GM23338 (cell line): ENCODE data around the gene PPP1CB.

ENCODE experiments used
- CREB1 ChIP-seq: fragments of 250-450 bp; sonication (Bioruptor Pico); IDR thresholded peaks from 2 replicates; pipeline ENCODE4 v1.5.0; 2020; ENCODE audit warnings: low read depth, mild to moderate bottlenecking, moderate library complexity
- CTCF ChIP-seq, 2 experiments: fragments of 200-600 bp in 1 of 2; sonication (generic) in 1 of 2; conservative IDR thresholded peaks; 2 replicates each; pipeline versions ENCODE4 v1.5.1 to v1.6.1; 2016 to 2017; ENCODE audit warnings: antibody characterized with exemption in 2 of 2, low read depth in 2 of 2, mild to moderate bottlenecking in 2 of 2, moderate library complexity in 1 of 2
- ETS1 ChIP-seq: IDR thresholded peaks from 2 replicates; pipeline ENCODE4 v1.6.1; 2016; ENCODE audit warnings: antibody characterized with exemption
- EZH2 ChIP-seq: fragments of 200-600 bp; sonication (generic); IDR thresholded peaks from one replicate; pipeline ENCODE4 v1.8.0; 2017; ENCODE audit warnings: antibody characterized with exemption, mild to moderate bottlenecking, low read depth; ENCODE audit not compliant: unreplicated experiment
- EZH2phosphoT487 ChIP-seq: fragments of 200-600 bp; sonication (generic); IDR thresholded peaks from one replicate; pipeline ENCODE4 v1.8.1; 2018; ENCODE audit warnings: antibody characterized with exemption; ENCODE audit not compliant: unreplicated experiment
- JUNB ChIP-seq: IDR thresholded peaks from one replicate; pipeline ENCODE4 v1.6.1; 2016; ENCODE audit warnings: antibody characterized with exemption; ENCODE audit not compliant: unreplicated experiment
- NANOG ChIP-seq: IDR thresholded peaks from 2 replicates; pipeline ENCODE4 v1.6.1; 2016; ENCODE audit warnings: antibody characterized with exemption, borderline replicate concordance
- POLR2AphosphoS5 ChIP-seq: IDR thresholded peaks from 2 replicates; pipeline ENCODE4 v1.6.1; 2016; ENCODE audit warnings: antibody characterized with exemption, low read depth
- REST ChIP-seq: IDR thresholded peaks from one replicate; pipeline ENCODE4 v1.6.1; 2018; ENCODE audit warnings: antibody characterized with exemption; ENCODE audit not compliant: unreplicated experiment
- STAT1 ChIP-seq: IDR thresholded peaks from one replicate; pipeline ENCODE4 v1.6.1; 2016; ENCODE audit warnings: antibody characterized with exemption; ENCODE audit not compliant: unreplicated experiment
- ZNF114 ChIP-seq: fragments of 250-450 bp; sonication (Bioruptor Pico); IDR thresholded peaks from 2 replicates; pipeline ENCODE4 v1.5.0; 2020; ENCODE audit warnings: mild to moderate bottlenecking, moderate library complexity
- ZNF331 ChIP-seq: fragments of 250-450 bp; sonication (Bioruptor Pico); IDR thresholded peaks from 2 replicates; pipeline ENCODE4 v1.5.0; 2020; ENCODE audit warnings: low read depth, mild to moderate bottlenecking, moderate library complexity
- ZNF462 ChIP-seq: fragments of 250-450 bp; sonication (Bioruptor Pico); IDR thresholded peaks from 2 replicates; pipeline ENCODE4 v1.5.0; 2020; ENCODE audit warnings: mild to moderate bottlenecking, moderate library complexity

- TF ChIP-seq CTCF (conservative IDR thresholded peaks at IDR 0.05; ENCODE audit: low read depth in 2 of 2) (no peak), NANOG (no peak), REST (no peak), EZH2phosphoT487 (no peak), EZH2 (no peak), POLR2AphosphoS5 (no peak), JUNB (no peak), ZNF331 (CRISPR knock-in tag) (no peak), CREB1 (CRISPR knock-in tag) (no peak), ZNF114 (CRISPR knock-in tag) (no peak), ZNF462 (no peak), ETS1 (no peak), STAT1 (no peak)
These were observed 45.7 kb upstream of the PPP1CB start for GRCh38 chr2:28705751-28706440.
